SK-N-SH treated with all-trans-retinoic acid at 6 μM for 48 hours (cell line): ENCODE results near the gene BZW1.

Source experiments
- ATAC-seq: fragments of 200-7000 bp; cut with Tn5 transposase; 3 replicates; pipeline ENCODE4 v1.9.1; 2020; ENCODE audit warnings: mild to moderate bottlenecking, moderate library complexity
- BACH2 ChIP-seq: fragments of 250-450 bp; sonication (Bioruptor Pico); IDR thresholded peaks from 2 replicates; pipeline ENCODE4 v1.9.0; 2021; ENCODE audit warnings: mild to moderate bottlenecking, borderline replicate concordance
- CREB5 ChIP-seq: fragments of 250-450 bp; sonication (Bioruptor Pico); IDR thresholded peaks from 2 replicates; pipeline ENCODE4 v1.5.1; 2020; ENCODE audit warnings: low read depth, mild to moderate bottlenecking, moderate library complexity
- CSDC2 ChIP-seq: fragments of 250-450 bp; sonication (Bioruptor Pico); IDR thresholded peaks from 2 replicates; pipeline ENCODE4 v1.5.0; 2020; ENCODE audit warnings: mild to moderate bottlenecking, moderate library complexity
- CSRNP3 ChIP-seq: fragments of 250-450 bp; sonication (Bioruptor Pico); IDR thresholded peaks from 2 replicates; pipeline ENCODE4 v1.5.1; 2021; ENCODE audit warnings: mild to moderate bottlenecking, moderate library complexity
- ESRRG ChIP-seq: fragments of 250-450 bp; sonication (Bioruptor Pico); IDR thresholded peaks from 2 replicates; pipeline ENCODE4 v1.6.1; 2021; ENCODE audit warnings: mild to moderate bottlenecking
- ISL1 ChIP-seq: fragments of 250-450 bp; sonication (Bioruptor Pico); IDR thresholded peaks from 2 replicates; pipeline ENCODE4 v2.1.2; 2022; ENCODE audit warnings: mild to moderate bottlenecking, moderate library complexity
- PATZ1 ChIP-seq: fragments of 250-450 bp; sonication (Bioruptor Pico); IDR thresholded peaks from 2 replicates; pipeline ENCODE4 v1.8.0; 2020; ENCODE audit warnings: mild to moderate bottlenecking, moderate library complexity, borderline replicate concordance
- POU6F1 ChIP-seq: fragments of 250-450 bp; sonication (Bioruptor Pico); IDR thresholded peaks from 2 replicates; pipeline ENCODE4 v1.8.0; 2021; ENCODE audit warnings: low read depth, mild to moderate bottlenecking, moderate library complexity, borderline replicate concordance
- PPARA ChIP-seq: fragments of 250-450 bp; sonication (Bioruptor Pico); IDR thresholded peaks from 2 replicates; pipeline ENCODE4 v1.5.0; 2020; ENCODE audit warnings: mild to moderate bottlenecking, borderline replicate concordance
- RARB ChIP-seq: fragments of 250-450 bp; sonication (Bioruptor Pico); IDR thresholded peaks from 2 replicates; pipeline ENCODE4 v1.8.0; 2021; ENCODE audit warnings: mild to moderate bottlenecking, moderate library complexity
- TCF4 ChIP-seq: fragments of 250-450 bp; sonication (Bioruptor Pico); IDR thresholded peaks from 2 replicates; pipeline ENCODE4 v1.8.0; 2021; ENCODE audit warnings: mild to moderate bottlenecking, moderate library complexity, borderline replicate concordance
- ZC3H10 ChIP-seq: fragments of 250-450 bp; sonication (Bioruptor Pico); IDR thresholded peaks from 2 replicates; pipeline ENCODE4 v1.5.1; 2021; ENCODE audit warnings: mild to moderate bottlenecking, moderate library complexity
- ZFP3 ChIP-seq: fragments of 250-450 bp; sonication (Bioruptor Pico); IDR thresholded peaks from 2 replicates; pipeline ENCODE4 v1.5.0; 2020; ENCODE audit warnings: mild to moderate bottlenecking, moderate library complexity
- ZNF565 ChIP-seq: fragments of 450-650 bp; formaldehyde crosslinking; conservative IDR thresholded peaks from 2 replicates; pipeline ENCODE4 v1.5.0; 2020; ENCODE audit warnings: low read depth, mild to moderate bottlenecking, moderate library complexity
- ZNF8 ChIP-seq: fragments of 450-650 bp; formaldehyde crosslinking; IDR thresholded peaks from 2 replicates; pipeline ENCODE4 v1.5.0; 2020; ENCODE audit warnings: mild to moderate bottlenecking, moderate library complexity

BZW1 gene

GRCh38 chr2:200873560-200873959 lies 61.9 kb downstream of the BZW1 start:
- ATAC-seq, result no peak
- TF ChIP-seq CREB5 (no peak), BACH2 (no peak), ESRRG (CRISPR knock-in tag) (no peak), ZNF565 (CRISPR knock-in tag) (no peak), ZNF8 (CRISPR knock-in tag) (no peak), CSDC2 (CRISPR knock-in tag) (no peak), POU6F1 (no peak), TCF4 (CRISPR knock-in tag) (no peak), ZC3H10 (CRISPR knock-in tag) (no peak), CSRNP3 (CRISPR knock-in tag) (no peak), ISL1 (CRISPR knock-in tag) (no peak), PPARA (no peak), PATZ1 (CRISPR knock-in tag) (no peak), ZFP3 (CRISPR knock-in tag) (no peak), RARB (no peak)
- TF ChIP-seq, all 23 proteins: peak for 0
